ENCODE data around the gene LHFPL3. TPM values are rescaled to one million over a fixed set of nuclear protein-coding genes. Genes with fewer than 3 reads are reported as not detected.

LHFPL3 gene
- total and polyA plus RNA-seq, 2 experiments from 2014 or later = 0.24 TPM; not detected in 1

GRCh38 chr7:104535841-104536240, 207.4 kb downstream of the LHFPL3 start:
- no peaks in the 10 kb centered on the region for H3K9me3 Mint-ChIP-seq
- no peaks in the 10 kb centered on the region for H3K27me3 Mint-ChIP-seq (ENCODE audit: insufficient read depth, low read depth, poor library complexity)
- H3K79me2 ChIP-seq (replicated peaks; ENCODE audit: insufficient read depth) = no peaks in the 10 kb centered on the region; the same call in 1 of the 2 replicates
- no peaks in the 10 kb centered on the region for H3K4me1 Mint-ChIP-seq
- TF ChIP-seq POLR2AphosphoS5 (IDR thresholded peaks at IDR 0.05; ENCODE audit: low read depth) (no peak), REST (IDR thresholded peaks at IDR 0.05; ENCODE audit: unreplicated experiment) (no peak), CREB1 (CRISPR knock-in tag; IDR thresholded peaks at IDR 0.05; ENCODE audit: low read depth) (no peak), ZNF331 (CRISPR knock-in tag; IDR thresholded peaks at IDR 0.05; ENCODE audit: low read depth) (no peak), ETS1 (IDR thresholded peaks at IDR 0.05) (no peak), CTCF (conservative IDR thresholded peaks at IDR 0.05; ENCODE audit: low read depth in 2 of 2) (no peak), ZNF462 (CRISPR knock-in tag; IDR thresholded peaks at IDR 0.05) (no peak), EZH2phosphoT487 (IDR thresholded peaks at IDR 0.05; ENCODE audit: unreplicated experiment) (no peak), JUNB (IDR thresholded peaks at IDR 0.05; ENCODE audit: unreplicated experiment) (no peak), ZNF114 (CRISPR knock-in tag; IDR thresholded peaks at IDR 0.05) (no peak), EZH2 (IDR thresholded peaks at IDR 0.05; ENCODE audit: low read depth, unreplicated experiment) (no peak), STAT1 (IDR thresholded peaks at IDR 0.05; ENCODE audit: unreplicated experiment) (no peak), NANOG (IDR thresholded peaks at IDR 0.05; ENCODE audit: borderline replicate concordance) (no peak)
- no peaks in the 10 kb centered on the region for H3F3A ChIP-seq (replicated peaks; ENCODE audit: low read depth)
- no peak for ATAC-seq
- H3K4me3 ChIP-seq = no peak overlapping the region
- H3K9me2 ChIP-seq (ENCODE audit: insufficient read depth) = 0 out of 2 replicates have a peak, but pooled peaks cover 11% of the 10 kb centered on the region
- no peaks in the 10 kb centered on the region for H3K4me1 ChIP-seq (ENCODE audit: insufficient read depth)
- H3K4me2 ChIP-seq = no peak overlapping the region
- H2AFZ ChIP-seq = no peak overlapping the region
- DNase-seq (ENCODE audit: low spot score) = no peak
- H3K4me3 Mint-ChIP-seq = no peak overlapping the region
- no peaks in the 10 kb centered on the region for H3K27me3 ChIP-seq (ENCODE audit: insufficient read depth)
- no peaks in the 10 kb centered on the region for H3K36me3 Mint-ChIP-seq (ENCODE audit: low read depth)
- no peak overlapping the region for H3K27ac ChIP-seq (ENCODE audit: low read depth)
- H3K27ac Mint-ChIP-seq = no peak overlapping the region
- no peaks in the 10 kb centered on the region for H3K36me3 ChIP-seq (ENCODE audit: insufficient read depth)
- H4K20me1 ChIP-seq (replicated peaks; ENCODE audit: insufficient read depth) = no peaks in the 10 kb centered on the region
